Liver (tissue), 9 donors: ENCODE data around the gene FUT9. TPM values are rescaled to one million over a fixed set of nuclear protein-coding genes. Genes with fewer than 3 reads are reported as not detected.

ENCODE experiments used
- DNase-seq: peaks from one replicate; pipeline ENCODE4 v3.0.0-alpha.2; 2017; ENCODE audit warnings: low spot score
- H3K27ac ChIP-seq, 2 donors: one replicate each; pipeline ENCODE4 v1.7.0; 2013; ENCODE audit warnings: inconsistent platforms in 2 of 2, low read length in 2 of 2, control low read depth in 1 of 2, low read depth in 1 of 2, mild to moderate bottlenecking in 1 of 2
- H3K27me3 ChIP-seq, 4 donors: one replicate each; pipeline versions ENCODE4 v1.6.1 to v1.7.0; 2013; ENCODE audit warnings: low read length in 3 of 4, inconsistent platforms in 1 of 4, mild to moderate bottlenecking in 1 of 4, moderate library complexity in 1 of 4; ENCODE audit not compliant: control insufficient read depth in 4 of 4, insufficient read depth in 4 of 4
- H3K36me3 ChIP-seq, 4 donors: one replicate each; pipeline versions ENCODE4 v1.6.1 to v1.7.0; 2013; ENCODE audit warnings: low read length in 3 of 4, mild to moderate bottlenecking in 3 of 4, low read depth in 1 of 4, moderate library complexity in 1 of 4; ENCODE audit not compliant: control insufficient read depth in 4 of 4, insufficient read depth in 3 of 4
- H3K4me1 ChIP-seq, 4 donors: one replicate each; pipeline versions ENCODE4 v1.6.1 to v1.7.0; 2013; ENCODE audit warnings: low read length in 3 of 4, mild to moderate bottlenecking in 3 of 4, moderate library complexity in 1 of 4; ENCODE audit not compliant: control insufficient read depth in 4 of 4, insufficient read depth in 4 of 4
- H3K4me3 ChIP-seq, 3 donors: one replicate each; pipeline versions ENCODE4 v1.6.1 to v1.7.0; 2013; ENCODE audit warnings: low read length in 3 of 3, control low read depth in 1 of 3, low read depth in 1 of 3, mild to moderate bottlenecking in 1 of 3
- H3K9ac ChIP-seq, 2 donors: one replicate each; pipeline ENCODE4 v1.7.0; 2013; ENCODE audit warnings: low read length in 2 of 2, mild to moderate bottlenecking in 2 of 2, moderate library complexity in 2 of 2, control low read depth in 1 of 2, low read depth in 1 of 2
- H3K9me3 ChIP-seq, 4 donors: one replicate each; pipeline versions ENCODE4 v1.6.1 to v1.7.0; 2013; ENCODE audit warnings: low read length in 3 of 4; ENCODE audit not compliant: control insufficient read depth in 4 of 4
- FOXA1 ChIP-seq: IDR thresholded peaks from 2 replicates; pipeline ENCODE4 v1.6.1; 2016; ENCODE audit warnings: antibody characterized with exemption
- FOXA2 ChIP-seq: IDR thresholded peaks from 2 replicates; pipeline ENCODE4 v1.6.1; 2016; ENCODE audit warnings: antibody characterized with exemption
- HNF4A ChIP-seq, 2 donors: conservative IDR thresholded peaks; 2 replicates each; pipeline ENCODE4 v1.6.1; 2016; ENCODE audit warnings: antibody characterized with exemption in 2 of 2, mild to moderate bottlenecking in 2 of 2
- HNF4G ChIP-seq: IDR thresholded peaks from 2 replicates; pipeline ENCODE4 v1.6.1; 2016; ENCODE audit warnings: antibody characterized with exemption
- SP1 ChIP-seq: IDR thresholded peaks from 2 replicates; pipeline ENCODE4 v1.6.1; 2018; ENCODE audit warnings: antibody characterized with exemption, mild to moderate bottlenecking
- TAF1 ChIP-seq: conservative IDR thresholded peaks from 2 replicates; pipeline ENCODE4 v1.6.1; 2016; ENCODE audit warnings: antibody characterized with exemption, mild to moderate bottlenecking
- WGBS: extraction: QIAGEN DNeasy Blood & Tissue Kit; methylation state at CpG from one replicate; pipeline ENCODE4 v1.1.7; 2013; 5-methylcytosine and 5-hydroxymethylcytosine counted together
- polyA plus RNA-seq, 2 donors: library from polyadenylated mRNA; stranded (reverse) in 1 of 2; unstranded in 1 of 2; fragments of 200-250 nt in 1 of 2; fragments of >200 nt in 1 of 2; fragmentation: Nextera tagmentation in 1 of 2; extraction: Ambion mirVana in 1 of 2; gene quantifications; one replicate each; pipeline versions ENCODE4 v1.2.1 to v1.2.3, GENCODE V29; 2013 to 2015
- total RNA-seq, 2 donors: library from RNA; depleted of rRNA; stranded (reverse); fragments of >200 nt; gene quantifications; one replicate each; pipeline ENCODE4 v1.2.3, GENCODE V29; 2014
- TF ChIP-seq, protein P1 (sequence below): IDR thresholded peaks from 2 replicates; pipeline ENCODE4 v1.6.1; 2016; ENCODE audit warnings: antibody characterized with exemption
- TF ChIP-seq, protein P2 (sequence below): IDR thresholded peaks from 2 replicates; pipeline ENCODE4 v1.6.1; 2016; ENCODE audit warnings: antibody characterized with exemption
- TF ChIP-seq, protein P3 (sequence below): fragments of 150-350 bp; IDR thresholded peaks from 2 replicates; pipeline ENCODE4 v1.5.1; 2017; ENCODE audit warnings: improper control_type of control experiment, low read depth, low read length; ENCODE audit not compliant: missing input control
- donor health status: healthy.
- donor health status: healthy.
- donor health status: healthy.
- donor health status: healthy.
- donor health status: healthy.

The FUT9 gene
- total and polyA plus RNA-seq, 4 donors = not detected

DNA sequence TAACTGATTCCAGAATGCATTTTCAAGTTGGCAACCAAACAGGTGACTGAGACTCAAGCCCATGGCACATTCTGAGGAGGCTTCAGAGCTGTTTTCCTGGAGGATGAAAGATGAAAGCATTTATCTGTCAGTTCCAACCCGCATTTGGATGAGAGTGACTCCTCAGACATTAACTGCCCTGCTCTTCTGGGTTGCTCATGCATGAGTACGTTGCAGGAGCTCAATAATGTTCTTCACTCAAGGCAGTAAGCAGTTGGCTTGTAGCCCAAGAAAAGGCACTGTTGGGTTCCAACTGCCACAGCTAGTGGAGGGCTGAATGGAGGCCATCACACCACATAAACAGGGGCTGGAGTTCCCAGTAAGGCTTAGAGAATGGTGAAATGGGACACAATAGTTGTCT, 155.3 kb downstream of the FUT9 start:
- H3K36me3 ChIP-seq = no peaks in the 10 kb centered on the region
- no peak overlapping the region for H3K4me3 ChIP-seq
- H3K27me3 ChIP-seq = no peaks in the 10 kb centered on the region
- 67% methylated on average over 2 of the region's 2 CpGs for WGBS
- H3K9ac ChIP-seq = no peak overlapping the region
- H3K4me1 ChIP-seq = no peaks in the 10 kb centered on the region
- H3K9me3 ChIP-seq = peaks cover 0 to 3% (median 0%) of the 10 kb centered on the region in 4 donors
- H3K27ac ChIP-seq = no peak overlapping the region
- TF ChIP-seq HNF4A (conservative IDR thresholded peaks at IDR 0.05) (no peak), HNF4G (no peak)
- TF ChIP-seq, protein P1, sequence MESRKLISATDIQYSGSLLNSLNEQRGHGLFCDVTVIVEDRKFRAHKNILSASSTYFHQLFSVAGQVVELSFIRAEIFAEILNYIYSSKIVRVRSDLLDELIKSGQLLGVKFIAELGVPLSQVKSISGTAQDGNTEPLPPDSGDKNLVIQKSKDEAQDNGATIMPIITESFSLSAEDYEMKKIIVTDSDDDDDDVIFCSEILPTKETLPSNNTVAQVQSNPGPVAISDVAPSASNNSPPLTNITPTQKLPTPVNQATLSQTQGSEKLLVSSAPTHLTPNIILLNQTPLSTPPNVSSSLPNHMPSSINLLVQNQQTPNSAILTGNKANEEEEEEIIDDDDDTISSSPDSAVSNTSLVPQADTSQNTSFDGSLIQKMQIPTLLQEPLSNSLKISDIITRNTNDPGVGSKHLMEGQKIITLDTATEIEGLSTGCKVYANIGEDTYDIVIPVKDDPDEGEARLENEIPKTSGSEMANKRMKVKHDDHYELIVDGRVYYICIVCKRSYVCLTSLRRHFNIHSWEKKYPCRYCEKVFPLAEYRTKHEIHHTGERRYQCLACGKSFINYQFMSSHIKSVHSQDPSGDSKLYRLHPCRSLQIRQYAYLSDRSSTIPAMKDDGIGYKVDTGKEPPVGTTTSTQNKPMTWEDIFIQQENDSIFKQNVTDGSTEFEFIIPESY = no peak
- DNase-seq = no peak

DNA sequence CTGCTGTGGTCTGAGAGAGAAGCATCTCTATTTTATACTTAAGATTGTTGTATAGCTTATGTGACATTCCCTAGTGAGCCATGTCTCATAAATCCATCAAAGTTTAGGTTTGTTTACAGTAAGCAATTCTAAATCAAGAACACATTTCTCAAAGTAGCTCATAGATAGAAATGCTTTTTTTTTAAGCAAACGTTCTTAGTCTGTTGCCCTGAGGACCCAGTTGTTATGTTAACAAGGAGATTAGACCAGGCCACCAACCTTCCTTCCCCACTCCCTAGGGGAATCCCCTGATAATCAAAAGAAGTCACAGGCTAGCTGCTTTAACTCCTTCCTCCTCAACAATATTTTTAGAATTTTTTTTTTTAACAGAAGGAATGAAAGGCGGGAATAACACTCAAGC, 169.0 kb downstream of the FUT9 start:
- no peak overlapping the region for H3K27ac ChIP-seq
- 4% methylated on average over 2 of the region's 2 CpGs for WGBS
- no peaks in the 10 kb centered on the region for H3K27me3 ChIP-seq
- H3K9ac ChIP-seq = no peak overlapping the region
- no peaks in the 10 kb centered on the region for H3K4me1 ChIP-seq
- no peak for TF ChIP-seq SP1
- TF ChIP-seq, protein P2, sequence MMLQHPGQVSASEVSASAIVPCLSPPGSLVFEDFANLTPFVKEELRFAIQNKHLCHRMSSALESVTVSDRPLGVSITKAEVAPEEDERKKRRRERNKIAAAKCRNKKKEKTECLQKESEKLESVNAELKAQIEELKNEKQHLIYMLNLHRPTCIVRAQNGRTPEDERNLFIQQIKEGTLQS = no peak
- TF ChIP-seq, protein P1 = no peak
- TF ChIP-seq FOXA1 = no peak
- no peak for TF ChIP-seq TAF1
- TF ChIP-seq FOXA2 = no peak
- TF ChIP-seq HNF4G = no peak
- no peak for DNase-seq
- H3K36me3 ChIP-seq = no peaks in the 10 kb centered on the region
- no peak overlapping the region for H3K4me3 ChIP-seq
- no peaks in the 10 kb centered on the region for H3K9me3 ChIP-seq

DNA sequence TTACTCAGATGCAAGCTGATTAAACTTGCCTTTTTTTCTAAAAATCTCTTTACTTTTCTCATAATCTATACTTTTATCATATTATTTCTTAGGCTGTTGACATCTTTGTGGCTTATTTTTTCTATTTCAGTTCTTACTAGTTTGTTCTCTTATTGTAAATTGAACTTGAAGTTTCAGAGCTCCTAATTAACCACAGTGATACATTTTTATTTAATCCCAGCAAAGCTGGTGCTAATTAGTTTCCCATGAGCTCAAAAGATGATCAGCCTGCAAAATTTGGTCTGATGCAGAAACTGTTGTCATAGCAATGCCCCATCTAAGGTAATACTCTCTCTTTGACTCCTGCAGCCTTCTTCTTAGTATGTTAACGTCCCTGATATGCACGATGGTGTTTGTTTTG, 170.3 kb downstream of the FUT9 start:
- 42% methylated on average over 2 of the region's 2 CpGs for WGBS

More for the DNA sequence above, 170.3 kb downstream of the FUT9 start:
- no peaks in the 10 kb centered on the region for H3K9me3 ChIP-seq
- no peaks in the 10 kb centered on the region for H3K4me1 ChIP-seq
- no peak overlapping the region for H3K4me3 ChIP-seq
- H3K27me3 ChIP-seq = no peaks in the 10 kb centered on the region
- TF ChIP-seq FOXA1 (no peak), HNF4A (conservative IDR thresholded peaks at IDR 0.05) (no peak), FOXA2 (no peak), TAF1 (no peak), SP1 (no peak), HNF4G (no peak)
- TF ChIP-seq, protein P3, sequence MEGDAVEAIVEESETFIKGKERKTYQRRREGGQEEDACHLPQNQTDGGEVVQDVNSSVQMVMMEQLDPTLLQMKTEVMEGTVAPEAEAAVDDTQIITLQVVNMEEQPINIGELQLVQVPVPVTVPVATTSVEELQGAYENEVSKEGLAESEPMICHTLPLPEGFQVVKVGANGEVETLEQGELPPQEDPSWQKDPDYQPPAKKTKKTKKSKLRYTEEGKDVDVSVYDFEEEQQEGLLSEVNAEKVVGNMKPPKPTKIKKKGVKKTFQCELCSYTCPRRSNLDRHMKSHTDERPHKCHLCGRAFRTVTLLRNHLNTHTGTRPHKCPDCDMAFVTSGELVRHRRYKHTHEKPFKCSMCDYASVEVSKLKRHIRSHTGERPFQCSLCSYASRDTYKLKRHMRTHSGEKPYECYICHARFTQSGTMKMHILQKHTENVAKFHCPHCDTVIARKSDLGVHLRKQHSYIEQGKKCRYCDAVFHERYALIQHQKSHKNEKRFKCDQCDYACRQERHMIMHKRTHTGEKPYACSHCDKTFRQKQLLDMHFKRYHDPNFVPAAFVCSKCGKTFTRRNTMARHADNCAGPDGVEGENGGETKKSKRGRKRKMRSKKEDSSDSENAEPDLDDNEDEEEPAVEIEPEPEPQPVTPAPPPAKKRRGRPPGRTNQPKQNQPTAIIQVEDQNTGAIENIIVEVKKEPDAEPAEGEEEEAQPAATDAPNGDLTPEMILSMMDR = no peak
- no peaks in the 10 kb centered on the region for H3K36me3 ChIP-seq
- DNase-seq = no peak
- no peak overlapping the region for H3K9ac ChIP-seq
- no peak overlapping the region for H3K27ac ChIP-seq
